Measurements from ENCODE around the gene NHLRC1. TPM values are rescaled to one million over a fixed set of nuclear protein-coding genes. Genes with fewer than 3 reads are reported as not detected.

Gene NHLRC1
- total and polyA plus RNA-seq, 2 of the 13 experiments (the other 11 are each of a cell fraction or from before 2014, with no cell fraction given) = 0.04 to 0.11 TPM

- no peak for TF ChIP-seq MTA3 (CRISPR knock-in tag; IDR thresholded peaks at IDR 0.05)
- no peak for TF ChIP-seq JUND (CRISPR knock-in tag; IDR thresholded peaks at IDR 0.05)
- TF ChIP-seq ZNF724P (CRISPR knock-in tag; IDR thresholded peaks at IDR 0.05; ENCODE audit: borderline replicate concordance) = no peak
- TF ChIP-seq HOXA9 (CRISPR knock-in tag; IDR thresholded peaks at IDR 0.05; ENCODE audit: borderline replicate concordance) = no peak
- no peak for TF ChIP-seq RXRA (CRISPR knock-in tag; IDR thresholded peaks at IDR 0.05)
- no peak for TF ChIP-seq CREBL2 (CRISPR knock-in tag; IDR thresholded peaks at IDR 0.05; ENCODE audit: borderline replicate concordance)
- TF ChIP-seq ZNF563 (CRISPR knock-in tag; IDR thresholded peaks at IDR 0.05) = no peak
- no peak for TF ChIP-seq ARID4A (CRISPR knock-in tag; IDR thresholded peaks at IDR 0.05; ENCODE audit: borderline replicate concordance)
- no peak for TF ChIP-seq FOXJ3 (CRISPR knock-in tag; IDR thresholded peaks at IDR 0.05; ENCODE audit: borderline replicate concordance)
Measured at GRCh38 chr6:18136260-18136659, 13.8 kb upstream of the NHLRC1 start (continued).

- Histone ChIP-seq H2AFZ (ENCODE audit: low read length) (no peak overlapping the region), H3K4me1 (ENCODE audit: insufficient read depth, low read length) (no peaks in the 10 kb centered on the region), H3K36me3 (replicated peaks in 1 of 2; ENCODE audit: control insufficient read depth in 1 of 2, insufficient read depth in 2 of 2, low read length in 2 of 2) (peaks cover 4 to 27% of the 10 kb centered on the region in 2 experiments; a peak in 3 of 5 replicates), H3K9ac (ENCODE audit: insufficient read depth, low read depth, low read length) (no peak overlapping the region), H3K9me3 (ENCODE audit: low read length) (no peaks in the 10 kb centered on the region), H3K4me3 (replicated peaks in 1 of 3; ENCODE audit: insufficient read depth in 1 of 3, low read depth in 2 of 3, low read length in 3 of 3) (no peak overlapping the region), H3K27ac (ENCODE audit: extremely low read length, insufficient read depth, low read length) (no peak overlapping the region), H4K20me1 (ENCODE audit: insufficient read depth, low read length) (no peaks in the 10 kb centered on the region), H3K4me2 (ENCODE audit: low read depth, low read length) (no peak overlapping the region), H3K27me3 (ENCODE audit: control insufficient read depth in 1 of 2, insufficient read depth in 2 of 2, low read length in 2 of 2) (no peaks in the 10 kb centered on the region), H3K79me2 (ENCODE audit: insufficient read depth, low read length) (no peaks in the 10 kb centered on the region)
- FAIRE-seq (no peak), ATAC-seq (no peak), DNase-seq (ENCODE audit: low spot score) (no peak)
- intact Hi-C loops (cut with micrococcal nuclease; ENCODE audit: unreplicated experiment) = no loop called here
- CTCF ChIA-PET (ENCODE audit: low intra/inter-chr PET ratio, low total read pairs) = no interaction called here
- 88% methylated on average over 2 of the region's 2 CpGs for WGBS (ENCODE audit: low lambda C conversion rate)
- TF ChIP-seq TEAD3 (CRISPR knock-in tag; optimal IDR thresholded peaks at IDR 0.05; ENCODE audit: borderline replicate concordance) = no peak
- POLR2A ChIA-PET = no interaction called here
- no TSS peak for BruUV-seq (replicated peaks)
- in situ Hi-C loops (cut with HindIII; ENCODE audit: extremely low pct_ligation_motif_present, low pct_unique_long_range_greater_than_20kb) = no loop called here
Measured at GRCh38 chr6:18135171-18135570, 12.7 kb upstream of the NHLRC1 start.
